Upper lobe of right lung (tissue), 1 donor: ENCODE measurements around the gene SPOPL. TPM values are rescaled to one million over a fixed set of nuclear protein-coding genes. Genes with fewer than 3 reads are reported as not detected.
"Not testable (repeated sequence)": the region's sequence is repeated elsewhere in the genome, so short reads cannot be mapped to it uniquely, and the experiment has no call there.

Experiments
- ATAC-seq: fragments of 200-7000 bp; cut with Tn5 transposase; one replicate; pipeline ENCODE4 v1.9.1; 2020; ENCODE audit warnings: mild to moderate bottlenecking, moderate library complexity
- DNase-seq: peaks from one replicate; pipeline ENCODE4 v3.0.0-alpha.2; 2020
- H3K27ac ChIP-seq: fragments of 200-600 bp; one replicate; pipeline ENCODE4 v1.8.0; 2022
- H3K27me3 ChIP-seq: fragments of 200-600 bp; one replicate; pipeline ENCODE4 v1.8.0; 2022; ENCODE audit warnings: mild to moderate bottlenecking
- H3K36me3 ChIP-seq: fragments of 200-600 bp; one replicate; pipeline ENCODE4 v1.8.0; 2022
- H3K4me1 ChIP-seq: fragments of 200-600 bp; one replicate; pipeline ENCODE4 v1.8.0; 2022
- H3K4me3 ChIP-seq: fragments of 200-600 bp; one replicate; pipeline ENCODE4 v1.8.0; 2022; ENCODE audit warnings: mild to moderate bottlenecking
- H3K9me3 ChIP-seq: fragments of 200-600 bp; one replicate; pipeline ENCODE4 v1.8.0; 2022
- CTCF ChIP-seq: fragments of 200-600 bp; IDR thresholded peaks from one replicate; pipeline ENCODE4 v1.8.0; 2022; ENCODE audit warnings: antibody characterized with exemption
- intact Hi-C: fragments of 100-400 bp; cut with DNase I; formaldehyde crosslinking; loops from one replicate; pipeline ENCODE4 v1.11.0; 2022
- total RNA-seq: library from RNA; stranded (reverse); fragmentation: NEBNext Ultra II Directional; extraction: Animal tissue kit (Norgen Biotek cat#: 25700); gene quantifications from one replicate; pipeline ENCODE4 v1.2.1, GENCODE V29; 2021
- donor health status: DM: no; HTN: yes; CAD: no; lungs with severe emphysema.

SPOPL gene
- total RNA-seq, 1 donor from 2014 or later, result 26.3 TPM

- Histone ChIP-seq H3K9me3 (no peaks in the 10 kb centered on the region), H3K27me3 (no peaks in the 10 kb centered on the region), H3K4me1 (peaks cover 35% of the 10 kb centered on the region), H3K36me3 (no peaks in the 10 kb centered on the region), H3K27ac (no peak overlapping the region), H3K4me3 (no peak overlapping the region)
- ATAC-seq (peak; percentile 13), DNase-seq (no peak)
- no peak for TF ChIP-seq CTCF
- intact Hi-C loops, result no loop called here
These were observed 14.6 kb downstream of the SPOPL start for GRCh38 chr2:138516030-138516704.

GRCh38 chr2:138518860-138519259 is 17.3 kb downstream of the SPOPL start:
- ATAC-seq, result no peak
- no peak for TF ChIP-seq CTCF
- no peaks in the 10 kb centered on the region for H3K9me3 ChIP-seq
- peaks cover 38% of the 10 kb centered on the region for H3K4me1 ChIP-seq
- no peak for DNase-seq
- intact Hi-C loops, result no loop called here
- H3K36me3 ChIP-seq, result no peaks in the 10 kb centered on the region
- H3K27ac ChIP-seq, result no peak overlapping the region
- H3K27me3 ChIP-seq, result no peaks in the 10 kb centered on the region
- H3K4me3 ChIP-seq, result no peak overlapping the region

GRCh38 chr2:138521821-138522220 is 20.3 kb downstream of the SPOPL start:
- H3K27me3 ChIP-seq, result no peaks in the 10 kb centered on the region
- no peak overlapping the region for H3K4me3 ChIP-seq
- H3K9me3 ChIP-seq, result no peaks in the 10 kb centered on the region
- intact Hi-C loops, result no loop called here
- ATAC-seq (no peak), DNase-seq (no peak)
- no peak for TF ChIP-seq CTCF
- H3K4me1 ChIP-seq, result peaks cover 23% of the 10 kb centered on the region
- no peak overlapping the region for H3K27ac ChIP-seq
- no peaks in the 10 kb centered on the region for H3K36me3 ChIP-seq

- H3K9me3 ChIP-seq, result no peaks in the 10 kb centered on the region
- TF ChIP-seq CTCF, result no peak
- no peak for ATAC-seq
- H3K27me3 ChIP-seq, result no peaks in the 10 kb centered on the region
- no peak overlapping the region for H3K27ac ChIP-seq
- H3K4me1 ChIP-seq, result peaks cover 17% of the 10 kb centered on the region
- no peak for DNase-seq
- no peak overlapping the region for H3K4me3 ChIP-seq
- no peaks in the 10 kb centered on the region for H3K36me3 ChIP-seq
- intact Hi-C loops, result no loop called here
These were observed 21.0 kb downstream of the SPOPL start for GRCh38 chr2:138522556-138522955.

- H3K9me3 ChIP-seq, H3K36me3 ChIP-seq, H3K27me3 ChIP-seq, ATAC-seq, DNase-seq, intact Hi-C loops, H3K27ac ChIP-seq, H3K4me3 ChIP-seq: not testable (repeated sequence)
- H3K4me1 ChIP-seq, result peaks cover 17% of the 10 kb centered on the region
These were observed 21.6 kb downstream of the SPOPL start for GRCh38 chr2:138523018-138523672.

- H3K27me3 ChIP-seq, H3K9me3 ChIP-seq, intact Hi-C loops, DNase-seq, H3K4me3 ChIP-seq, H3K27ac ChIP-seq, H3K36me3 ChIP-seq: not testable (repeated sequence)
- peaks cover 17% of the 10 kb centered on the region for H3K4me1 ChIP-seq
- ATAC-seq, result peak; percentile 62
These were observed 22.1 kb downstream of the SPOPL start for GRCh38 chr2:138523673-138524042.

- H3K9me3 ChIP-seq, ATAC-seq, H3K27me3 ChIP-seq, H3K27ac ChIP-seq, H3K36me3 ChIP-seq, intact Hi-C loops, H3K4me3 ChIP-seq, DNase-seq: not testable (repeated sequence)
- peaks cover 17% of the 10 kb centered on the region for H3K4me1 ChIP-seq
These were observed 22.8 kb downstream of the SPOPL start for GRCh38 chr2:138524353-138524752.
